Central memory CD8-positive, alpha-beta T cell (primary cell): Measurements from ENCODE around the gene CCSAP.

Source experiments
- ATAC-seq: fragments of 150-1000 bp; cut with Tn5 transposase; replicated peaks from 2 replicates; pipeline ENCODE4 v1.10.0; 2022; ENCODE audit warnings: mild to moderate bottlenecking, moderate FRiP score, moderate number of reproducible peaks; ENCODE audit not compliant: poor library complexity, severe bottlenecking; ENCODE audit errors: extremely low read depth
- DNase-seq, 2 donors: peaks; one replicate each; pipeline ENCODE4 v3.0.0; 2021; ENCODE audit warnings: low spot score in 2 of 2
- H3K27ac Mint-ChIP-seq: one replicate; pipeline ENCODE4 v1.8.0; 2022; ENCODE audit warnings: low read depth, mild to moderate bottlenecking, moderate library complexity, mixed read lengths
- H3K27me3 Mint-ChIP-seq: one replicate; pipeline ENCODE4 v1.8.0; 2022; ENCODE audit warnings: mixed read lengths
- H3K36me3 Mint-ChIP-seq: one replicate; pipeline ENCODE4 v1.8.0; 2022; ENCODE audit warnings: mild to moderate bottlenecking, moderate library complexity, mixed read lengths; ENCODE audit not compliant: insufficient read depth
- H3K4me1 Mint-ChIP-seq: one replicate; pipeline ENCODE4 v1.8.0; 2022; ENCODE audit warnings: mixed read lengths
- H3K4me3 Mint-ChIP-seq: one replicate; pipeline ENCODE4 v1.8.0; 2022; ENCODE audit warnings: mild to moderate bottlenecking, moderate library complexity, mixed read lengths
- H3K9me3 Mint-ChIP-seq: one replicate; pipeline ENCODE4 v1.8.0; 2022; ENCODE audit warnings: mixed read lengths

CCSAP gene, protein sequence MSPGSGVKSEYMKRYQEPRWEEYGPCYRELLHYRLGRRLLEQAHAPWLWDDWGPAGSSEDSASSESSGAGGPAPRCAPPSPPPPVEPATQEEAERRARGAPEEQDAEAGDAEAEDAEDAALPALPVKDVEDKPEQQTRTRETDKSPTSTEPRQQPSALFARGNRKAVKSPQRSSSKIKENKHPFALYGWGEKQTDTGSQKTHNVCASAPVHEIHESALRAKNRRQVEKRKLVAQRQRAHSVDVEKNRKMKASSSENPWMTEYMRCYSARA

DNA sequence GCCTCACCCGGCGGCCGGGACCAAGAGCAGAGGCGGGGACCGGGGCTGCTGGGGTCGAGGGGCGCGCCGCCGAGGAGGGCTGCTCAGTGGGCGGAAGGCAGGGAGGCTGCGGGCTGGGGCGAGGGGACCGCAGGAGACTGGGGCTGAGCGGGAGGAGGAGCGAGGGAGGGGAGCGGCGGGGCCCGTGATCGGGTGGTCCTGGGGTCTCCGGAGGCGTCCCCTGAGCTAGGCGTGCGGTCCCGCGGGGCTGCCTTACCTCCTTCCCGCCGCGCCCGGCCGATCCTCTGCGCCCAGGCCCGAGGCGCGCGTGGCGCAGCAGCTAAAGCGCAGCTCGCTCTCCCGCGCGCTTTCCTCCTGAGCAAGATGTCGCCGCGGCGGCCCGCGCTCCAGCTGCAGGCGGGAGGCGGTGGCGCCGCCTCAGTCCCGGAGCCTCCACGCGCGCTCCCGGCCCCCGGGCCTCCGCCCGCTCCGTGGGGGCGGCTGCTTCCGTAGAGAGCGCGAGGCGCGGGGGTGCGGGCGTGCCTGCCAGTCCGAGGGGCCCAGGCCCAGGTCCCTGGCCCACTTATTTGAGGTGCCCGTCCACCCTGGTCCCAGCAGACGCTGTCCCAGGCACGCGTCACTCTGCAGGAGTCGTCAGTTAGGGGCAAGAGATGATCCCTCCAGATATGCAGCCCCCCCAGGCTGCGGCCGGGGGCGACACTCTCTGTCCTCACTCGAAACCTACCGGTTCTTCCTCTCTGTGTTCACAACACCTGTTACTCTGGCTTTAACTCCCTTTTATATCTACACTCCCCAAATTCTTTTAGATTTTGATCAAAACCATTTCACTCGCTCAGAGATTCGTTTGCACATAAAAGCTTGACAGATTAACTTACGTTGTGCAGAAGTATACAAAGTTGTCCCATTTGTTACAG lies at the start of gene CCSAP:
CCSAP (minus strand) TSS at position 392 of the 914 bp plus-strand sequence. CDS start 582 bp downstream, outside the sequence.
- DNase-seq (peak in 1 of 2 donors; percentile 51), ATAC-seq (peak; percentile 57)
- Mint-ChIP-seq H3K4me1 (peaks cover 31% of the 10 kb centered on the region), H3K27me3 (peaks cover 17% of the 10 kb centered on the region), H3K9me3 (no peaks in the 10 kb centered on the region), H3K36me3 (peaks cover 10% of the 10 kb centered on the region), H3K4me3 (peak within 1 kb of the TSS; percentile 83), H3K27ac (peak within 1 kb of the TSS; percentile 77)

DNA sequence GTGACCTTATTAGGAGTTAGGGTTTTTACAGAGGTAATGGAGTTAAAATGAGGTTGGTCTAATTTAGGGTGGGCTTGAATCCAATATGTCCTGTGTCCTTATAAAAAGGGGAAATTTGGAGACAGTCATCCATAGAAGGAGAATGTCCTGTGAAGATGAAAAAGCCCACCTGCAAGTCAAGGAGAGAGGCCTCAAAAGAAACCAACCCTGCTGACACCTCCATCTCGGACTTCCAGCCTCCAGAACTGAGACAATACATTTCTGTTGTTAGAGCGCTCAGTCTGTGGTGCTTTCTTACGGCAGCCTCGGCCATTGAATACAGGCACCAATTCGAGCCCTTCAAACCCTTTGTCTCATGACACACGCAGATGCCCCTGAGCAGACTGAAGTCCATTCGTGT lies 47.3 kb upstream of the CCSAP start:
- no peaks in the 10 kb centered on the region for H3K36me3 Mint-ChIP-seq
- no peak overlapping the region for H3K4me3 Mint-ChIP-seq

DNA sequence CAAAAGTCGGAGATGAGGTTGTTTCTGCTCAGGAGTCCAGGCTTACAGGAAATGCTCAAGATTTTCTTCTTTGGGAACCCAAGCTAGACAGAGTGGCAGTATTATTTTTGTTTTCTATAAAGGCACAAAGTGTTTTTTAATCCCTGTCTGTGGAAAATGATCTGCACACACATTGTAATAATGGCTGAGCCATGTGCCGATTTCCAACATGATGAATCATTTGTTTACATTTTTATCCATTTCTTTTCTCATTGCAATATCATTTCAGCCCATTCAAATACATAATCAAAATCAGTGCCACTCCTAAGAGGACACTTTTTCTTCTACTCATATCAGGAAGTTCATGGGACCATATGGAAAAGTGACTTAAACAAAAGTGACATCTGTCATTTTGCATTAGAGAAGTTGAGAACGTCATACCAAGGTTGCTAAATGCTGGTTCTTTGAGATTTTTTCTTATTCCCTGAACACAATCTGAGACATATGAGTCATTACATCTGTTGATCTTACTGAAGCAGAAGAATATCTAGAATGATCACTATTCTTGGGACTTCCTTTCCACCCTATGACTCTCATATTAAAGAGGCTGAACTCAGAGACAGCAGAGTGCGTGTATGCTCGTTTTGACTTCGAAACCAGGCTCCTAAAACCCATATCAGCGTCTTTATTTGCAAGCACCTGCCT lies 46.2 kb upstream of the CCSAP start:
- H3K27me3 Mint-ChIP-seq: peaks cover 64% of the 10 kb centered on the region
- no peak overlapping the region for H3K4me3 Mint-ChIP-seq
- H3K9me3 Mint-ChIP-seq: no peaks in the 10 kb centered on the region
- no peaks in the 10 kb centered on the region for H3K4me1 Mint-ChIP-seq
- H3K27ac Mint-ChIP-seq: no peak overlapping the region
- ATAC-seq: no peak
- DNase-seq: no peak
- no peaks in the 10 kb centered on the region for H3K36me3 Mint-ChIP-seq

More for the DNA sequence above, 47.3 kb upstream of the CCSAP start:
- Mint-ChIP-seq H3K9me3 (no peaks in the 10 kb centered on the region), H3K4me1 (no peaks in the 10 kb centered on the region), H3K27ac (no peak overlapping the region), H3K27me3 (peaks cover 65% of the 10 kb centered on the region)
- DNase-seq (no peak), ATAC-seq (no peak)

DNA sequence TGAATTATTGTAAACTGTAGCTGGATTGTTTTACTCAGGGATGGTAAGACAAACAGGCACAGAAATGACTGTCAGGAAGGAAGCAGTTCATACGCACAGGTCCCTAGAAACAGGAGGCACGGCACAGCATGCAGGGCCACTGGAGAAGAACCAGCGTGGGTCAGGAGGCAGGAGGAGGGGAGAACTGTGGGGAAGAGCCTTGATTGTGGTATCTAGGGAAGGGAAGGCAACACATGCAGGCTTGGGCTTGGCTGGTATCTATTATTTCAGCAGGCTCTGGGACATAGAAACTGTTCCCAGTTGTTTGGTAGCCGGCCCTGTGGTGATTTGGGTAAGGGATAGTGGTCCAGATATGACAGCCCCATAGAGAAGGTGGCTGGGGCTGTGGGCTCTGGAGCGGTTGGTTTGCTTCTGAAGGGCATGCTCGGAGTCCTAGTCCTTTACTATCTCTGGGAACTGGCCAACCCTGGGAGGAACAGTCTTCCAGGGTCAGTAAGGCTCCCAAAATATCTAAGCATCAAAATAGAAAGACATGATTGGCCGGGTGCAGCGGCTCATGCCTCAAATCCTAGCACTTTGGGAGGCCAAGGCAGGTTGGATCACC lies 43.1 kb upstream of the CCSAP start:
- no peak for ATAC-seq
- H3K4me1 Mint-ChIP-seq: no peaks in the 10 kb centered on the region
- no peak overlapping the region for H3K27ac Mint-ChIP-seq
- H3K9me3 Mint-ChIP-seq: no peaks in the 10 kb centered on the region
- no peaks in the 10 kb centered on the region for H3K36me3 Mint-ChIP-seq
- H3K27me3 Mint-ChIP-seq: peaks cover 39% of the 10 kb centered on the region
- no peak overlapping the region for H3K4me3 Mint-ChIP-seq
- no peak for DNase-seq

DNA sequence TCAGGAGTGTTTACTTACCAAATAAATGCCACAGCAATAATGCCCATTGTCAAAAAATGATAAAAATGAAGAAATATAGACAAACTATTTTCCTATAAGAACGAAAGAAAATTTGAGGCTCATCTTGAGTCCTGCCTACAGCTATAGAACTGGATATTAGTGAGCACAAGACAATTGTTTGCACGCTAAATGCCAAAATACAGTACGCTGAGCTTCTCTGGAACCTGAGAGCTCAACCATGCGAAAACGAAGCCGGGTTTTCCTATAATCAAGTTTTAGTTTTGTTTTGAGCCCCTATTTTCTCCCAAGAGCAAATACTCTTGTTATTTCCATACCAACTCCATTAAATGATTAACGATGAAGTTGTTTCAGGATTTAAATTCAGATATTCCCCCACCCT lies 42.0 kb upstream of the CCSAP start:
- Mint-ChIP-seq H3K27me3 (peaks cover 28% of the 10 kb centered on the region), H3K4me3 (no peak overlapping the region), H3K9me3 (no peaks in the 10 kb centered on the region), H3K27ac (no peak overlapping the region), H3K4me1 (no peaks in the 10 kb centered on the region), H3K36me3 (no peaks in the 10 kb centered on the region)
- no peak for ATAC-seq
- no peak for DNase-seq

DNA sequence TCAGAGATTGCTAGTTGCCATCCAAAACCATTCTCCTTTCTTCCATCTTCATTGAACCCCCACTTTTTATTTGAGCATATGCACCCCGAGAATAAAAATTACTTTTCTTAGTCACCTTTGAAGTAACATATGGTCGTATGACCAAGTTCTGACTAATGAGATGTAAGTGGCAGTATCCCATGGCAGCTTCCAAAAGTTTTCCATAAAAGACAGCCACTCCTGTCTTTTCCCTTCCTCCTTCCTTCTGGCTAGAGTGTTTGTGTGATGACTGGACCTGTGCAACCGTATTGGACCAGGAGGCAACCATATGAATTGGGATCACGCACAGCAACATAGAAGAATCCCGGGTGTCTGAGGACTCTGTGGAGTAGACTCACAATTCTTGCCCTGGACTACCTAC lies 41.1 kb upstream of the CCSAP start:
- no peaks in the 10 kb centered on the region for H3K9me3 Mint-ChIP-seq
- H3K36me3 Mint-ChIP-seq: no peaks in the 10 kb centered on the region
- H3K4me3 Mint-ChIP-seq: no peak overlapping the region
- H3K4me1 Mint-ChIP-seq: no peaks in the 10 kb centered on the region
- ATAC-seq (no peak), DNase-seq (no peak)
- H3K27ac Mint-ChIP-seq: no peak overlapping the region
- peaks cover 26% of the 10 kb centered on the region for H3K27me3 Mint-ChIP-seq

DNA sequence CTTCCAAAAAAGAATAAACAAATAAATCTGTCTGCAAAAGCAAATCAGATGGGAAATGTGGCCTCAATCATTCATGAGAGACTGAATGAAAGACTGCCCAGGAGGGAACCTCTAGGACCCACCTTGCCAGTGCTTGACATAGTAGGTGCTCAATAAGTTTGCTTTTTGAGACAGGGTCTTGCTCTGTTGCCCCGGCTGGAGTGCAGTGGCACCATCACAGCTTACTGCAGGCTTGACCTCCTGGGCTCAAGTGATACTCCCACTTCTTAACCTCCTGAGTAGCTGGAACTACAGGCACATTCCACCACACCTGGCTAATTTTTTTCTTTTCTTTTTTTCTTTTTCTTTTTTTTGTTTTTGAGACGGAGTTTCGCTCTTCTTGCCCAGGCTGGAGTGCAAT lies 40.3 kb upstream of the CCSAP start:
- H3K9me3 Mint-ChIP-seq: no peaks in the 10 kb centered on the region
- no peak overlapping the region for H3K27ac Mint-ChIP-seq
- H3K27me3 Mint-ChIP-seq: peaks cover 26% of the 10 kb centered on the region
- ATAC-seq (no peak), DNase-seq (no peak)
- H3K36me3 Mint-ChIP-seq: no peaks in the 10 kb centered on the region
- no peak overlapping the region for H3K4me3 Mint-ChIP-seq
- no peaks in the 10 kb centered on the region for H3K4me1 Mint-ChIP-seq

DNA sequence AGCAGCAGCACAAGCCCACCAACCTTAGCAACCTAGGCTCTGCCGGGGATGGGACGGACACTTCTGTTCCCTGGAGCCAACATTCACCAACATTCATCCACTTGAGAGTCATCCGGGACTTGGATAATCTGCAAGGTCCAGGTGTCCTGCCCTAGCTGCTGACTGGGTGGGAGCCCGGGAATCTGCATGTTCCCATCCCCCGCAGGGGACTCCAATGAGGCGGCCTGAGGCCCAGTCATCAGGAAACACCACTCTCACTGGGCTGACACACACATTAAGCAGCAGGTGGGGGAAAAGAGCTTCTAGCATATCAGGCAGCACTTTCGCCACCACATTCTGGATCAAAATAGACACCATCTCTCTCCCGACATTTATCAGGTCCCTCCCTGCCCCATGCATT lies 38.4 kb upstream of the CCSAP start:
- H3K9me3 Mint-ChIP-seq: no peaks in the 10 kb centered on the region
- H3K36me3 Mint-ChIP-seq: no peaks in the 10 kb centered on the region
- ATAC-seq (no peak), DNase-seq (no peak)
- H3K4me3 Mint-ChIP-seq: no peak overlapping the region
- peaks cover 26% of the 10 kb centered on the region for H3K27me3 Mint-ChIP-seq
- H3K27ac Mint-ChIP-seq: no peak overlapping the region
- no peaks in the 10 kb centered on the region for H3K4me1 Mint-ChIP-seq

DNA sequence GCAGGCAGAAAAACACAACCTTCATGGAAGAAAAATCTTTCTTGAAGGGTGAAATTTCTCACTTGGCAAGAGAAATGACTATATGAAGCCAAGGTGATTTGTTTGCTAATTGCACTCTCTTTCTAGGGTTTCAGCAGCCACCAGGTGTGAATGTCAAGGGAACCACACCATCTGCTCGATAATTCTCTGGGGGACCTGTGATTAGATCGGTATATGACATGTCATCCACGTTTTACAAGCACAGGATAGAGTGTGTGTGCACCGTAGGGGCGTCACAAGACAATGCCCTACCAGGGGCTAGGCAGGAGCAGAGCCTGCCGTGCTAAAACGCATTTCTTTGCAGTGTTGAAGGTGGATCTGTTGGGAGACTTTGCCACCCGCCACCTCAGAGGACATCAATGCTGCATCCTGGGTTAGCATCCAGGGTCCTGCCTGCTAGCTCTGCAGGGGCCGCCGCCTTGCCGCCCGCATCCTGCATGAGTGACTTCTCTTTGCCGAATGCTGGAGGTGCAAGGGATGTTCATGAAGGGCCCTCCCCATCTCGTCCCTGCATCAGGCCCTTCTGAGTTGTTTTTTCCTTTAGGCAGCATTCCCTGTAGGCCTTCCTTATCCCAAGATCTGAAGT lies 37.8 kb upstream of the CCSAP start:
- no peak overlapping the region for H3K4me3 Mint-ChIP-seq
- H3K27ac Mint-ChIP-seq: no peak overlapping the region
- no peaks in the 10 kb centered on the region for H3K4me1 Mint-ChIP-seq

DNA sequence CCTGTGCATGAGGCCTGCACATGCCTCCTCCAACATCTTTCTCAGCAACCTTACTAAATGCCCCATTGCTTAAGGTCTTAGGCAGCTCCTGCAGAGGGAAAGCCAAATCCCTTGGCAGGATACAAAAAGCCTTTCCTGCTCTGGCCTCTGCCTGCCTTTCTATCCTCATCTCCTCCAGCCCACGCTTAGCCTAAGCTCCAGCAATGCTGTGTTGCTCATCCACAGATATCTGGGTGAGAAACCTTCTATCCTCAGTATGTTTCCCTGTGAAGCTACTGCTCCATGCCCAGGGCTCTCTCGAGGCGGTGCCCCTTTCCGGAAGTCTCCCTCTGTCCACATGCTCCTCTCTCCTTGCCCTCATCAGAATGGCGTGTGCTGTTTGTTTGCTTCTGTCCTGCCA lies 37.0 kb upstream of the CCSAP start:
- ATAC-seq (no peak), DNase-seq (no peak)
- H3K9me3 Mint-ChIP-seq: no peaks in the 10 kb centered on the region
- no peaks in the 10 kb centered on the region for H3K4me1 Mint-ChIP-seq
- no peak overlapping the region for H3K27ac Mint-ChIP-seq
- H3K36me3 Mint-ChIP-seq: no peaks in the 10 kb centered on the region
- H3K4me3 Mint-ChIP-seq: no peak overlapping the region
- peaks cover 23% of the 10 kb centered on the region for H3K27me3 Mint-ChIP-seq

More for the DNA sequence above, 37.8 kb upstream of the CCSAP start:
- H3K9me3 Mint-ChIP-seq: no peaks in the 10 kb centered on the region
- no peak for DNase-seq
- H3K27me3 Mint-ChIP-seq: peaks cover 27% of the 10 kb centered on the region
- H3K36me3 Mint-ChIP-seq: no peaks in the 10 kb centered on the region
- no peak for ATAC-seq

DNA sequence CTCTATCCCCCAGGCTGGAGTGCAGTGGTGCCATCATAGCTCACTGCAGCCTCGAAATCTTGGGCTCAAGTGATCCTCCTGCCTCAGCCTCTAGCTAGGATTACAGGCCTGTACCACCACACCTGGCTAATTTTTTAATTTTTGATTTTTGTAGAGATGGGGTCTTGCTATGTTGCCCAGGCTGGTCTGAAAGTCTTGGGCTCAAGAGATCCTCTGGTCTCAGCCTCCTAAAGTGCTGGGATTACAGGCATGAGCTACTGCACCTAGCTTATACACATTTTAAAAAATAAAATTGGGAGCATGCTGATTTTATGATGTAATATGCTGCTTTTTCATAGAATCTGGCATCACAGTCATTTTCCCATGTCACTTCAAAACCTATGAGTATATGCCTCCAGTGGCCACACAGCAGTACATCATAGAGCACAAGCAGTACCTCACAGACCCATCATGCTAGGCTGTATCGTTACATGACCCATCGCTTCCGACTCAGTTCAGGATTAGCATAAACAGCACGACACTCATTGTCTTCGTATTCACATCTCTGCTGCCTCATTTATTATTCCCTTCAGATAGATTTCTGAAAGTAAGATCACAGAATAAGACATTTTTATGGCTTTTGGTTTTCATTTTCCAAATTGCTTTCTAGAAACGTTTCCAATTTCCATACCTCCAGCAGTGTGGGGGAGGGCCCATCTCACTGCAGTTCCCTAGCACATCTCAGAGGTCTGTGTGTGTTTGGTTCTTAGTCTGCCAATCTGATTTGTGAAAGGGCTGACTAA lies 35.9 kb upstream of the CCSAP start:
- H3K9me3 Mint-ChIP-seq: no peaks in the 10 kb centered on the region
- DNase-seq (no peak), ATAC-seq (no peak)
- H3K4me3 Mint-ChIP-seq: no peak overlapping the region
- H3K27ac Mint-ChIP-seq: no peak overlapping the region
- H3K27me3 Mint-ChIP-seq: peaks cover 12% of the 10 kb centered on the region
- H3K4me1 Mint-ChIP-seq: no peaks in the 10 kb centered on the region
- no peaks in the 10 kb centered on the region for H3K36me3 Mint-ChIP-seq
